ENCODE data around the gene MZT2B.
A peak's percentile ranks its signal among the peaks of the same experiment; 100 is the strongest.
"Not testable (repeated sequence)": the region's sequence is repeated elsewhere in the genome, so short reads cannot be mapped to it uniquely, and the experiment has no call there.

MZT2B gene

DNA sequence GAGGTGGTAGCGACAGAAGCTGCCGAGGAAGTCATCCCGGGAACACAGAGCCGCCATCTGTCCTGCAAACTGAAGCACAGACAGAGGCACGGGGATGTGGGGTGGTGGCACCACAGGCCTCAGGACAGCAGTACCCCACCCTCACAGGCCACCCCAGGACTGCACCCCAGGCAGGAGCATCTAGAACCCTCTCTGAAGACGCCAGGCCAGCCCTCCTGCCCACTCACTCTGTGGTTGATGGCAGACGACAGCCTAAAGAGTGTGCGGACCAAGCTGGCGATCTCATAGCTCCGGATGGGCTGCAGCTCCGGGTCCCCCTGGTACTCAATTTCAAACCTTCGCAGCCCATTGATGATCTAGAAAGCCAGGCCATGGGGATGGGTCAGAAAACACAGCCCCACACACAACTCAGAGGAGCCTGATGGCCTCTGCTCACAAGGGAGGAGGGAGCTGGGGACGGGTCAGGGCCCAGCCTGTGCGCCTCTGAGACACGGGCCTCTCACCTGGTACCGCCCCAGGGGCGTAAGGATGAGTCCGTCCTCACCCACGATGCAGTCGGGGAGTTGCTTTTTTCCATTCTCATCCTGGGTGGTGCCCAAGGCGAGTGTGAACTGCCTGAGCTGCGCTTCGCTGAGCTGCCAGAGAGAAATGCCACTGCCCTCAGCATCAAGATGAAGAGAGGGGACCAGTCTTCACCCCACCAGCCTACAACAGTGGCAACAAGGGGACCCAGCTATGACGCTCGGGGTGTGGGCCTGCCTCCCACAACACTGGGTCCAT, 29.1 kb upstream of the MZT2B start:
- no peak for DNase-seq

DNA sequence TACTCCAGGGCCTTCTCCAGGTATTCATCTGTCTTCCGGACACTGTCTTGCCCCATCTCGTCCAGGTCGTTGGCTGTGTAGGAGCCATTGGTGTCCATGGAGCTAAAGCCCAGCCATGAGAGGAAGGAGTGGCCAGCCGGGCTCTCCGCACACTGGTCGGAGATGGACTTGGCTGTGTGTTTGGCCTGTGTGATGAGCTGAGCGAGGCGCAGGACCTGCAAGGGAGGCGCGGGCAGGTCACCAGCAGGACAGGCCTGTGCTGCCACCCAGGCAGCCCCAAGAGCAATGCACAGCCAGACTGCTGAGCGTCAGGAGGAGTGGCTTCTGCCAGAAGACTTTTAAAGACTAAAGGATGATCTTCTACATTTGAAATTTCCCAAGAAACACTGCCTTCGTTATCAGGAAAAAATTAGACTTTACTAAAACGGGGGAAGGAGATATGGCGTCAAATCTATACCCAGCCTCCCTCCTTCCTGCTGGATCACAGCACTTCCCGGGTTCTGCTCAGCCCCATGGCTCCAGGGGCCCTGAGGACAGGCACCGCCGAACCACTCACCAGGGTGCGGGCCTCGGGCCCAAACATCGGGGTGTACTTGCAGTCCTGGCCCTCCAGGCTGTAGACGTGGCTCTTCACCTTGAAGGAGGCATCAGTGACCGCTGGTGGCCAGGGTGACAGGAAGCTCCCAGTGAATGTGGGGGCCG, 28.2 kb upstream of the MZT2B start:
- DNase-seq = not testable (repeated sequence)

DNA sequence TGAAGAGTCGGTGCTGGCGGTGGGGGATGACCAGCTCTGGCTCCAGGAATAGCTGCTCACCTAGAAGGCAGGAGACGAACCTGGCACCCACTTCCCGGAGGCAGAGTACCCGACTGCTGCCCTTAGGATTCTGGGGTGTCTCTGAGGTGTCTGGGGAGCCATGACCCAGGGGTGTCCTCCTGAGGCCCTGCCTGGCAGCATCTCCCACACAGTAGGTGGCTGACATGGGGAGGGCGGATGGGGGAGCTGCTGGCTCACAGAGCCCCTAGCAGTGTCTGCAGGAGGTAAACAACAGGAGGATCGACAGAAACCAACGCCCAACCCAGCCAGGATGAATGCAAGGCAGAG, 27.7 kb upstream of the MZT2B start:
- not testable (repeated sequence) for DNase-seq

DNA sequence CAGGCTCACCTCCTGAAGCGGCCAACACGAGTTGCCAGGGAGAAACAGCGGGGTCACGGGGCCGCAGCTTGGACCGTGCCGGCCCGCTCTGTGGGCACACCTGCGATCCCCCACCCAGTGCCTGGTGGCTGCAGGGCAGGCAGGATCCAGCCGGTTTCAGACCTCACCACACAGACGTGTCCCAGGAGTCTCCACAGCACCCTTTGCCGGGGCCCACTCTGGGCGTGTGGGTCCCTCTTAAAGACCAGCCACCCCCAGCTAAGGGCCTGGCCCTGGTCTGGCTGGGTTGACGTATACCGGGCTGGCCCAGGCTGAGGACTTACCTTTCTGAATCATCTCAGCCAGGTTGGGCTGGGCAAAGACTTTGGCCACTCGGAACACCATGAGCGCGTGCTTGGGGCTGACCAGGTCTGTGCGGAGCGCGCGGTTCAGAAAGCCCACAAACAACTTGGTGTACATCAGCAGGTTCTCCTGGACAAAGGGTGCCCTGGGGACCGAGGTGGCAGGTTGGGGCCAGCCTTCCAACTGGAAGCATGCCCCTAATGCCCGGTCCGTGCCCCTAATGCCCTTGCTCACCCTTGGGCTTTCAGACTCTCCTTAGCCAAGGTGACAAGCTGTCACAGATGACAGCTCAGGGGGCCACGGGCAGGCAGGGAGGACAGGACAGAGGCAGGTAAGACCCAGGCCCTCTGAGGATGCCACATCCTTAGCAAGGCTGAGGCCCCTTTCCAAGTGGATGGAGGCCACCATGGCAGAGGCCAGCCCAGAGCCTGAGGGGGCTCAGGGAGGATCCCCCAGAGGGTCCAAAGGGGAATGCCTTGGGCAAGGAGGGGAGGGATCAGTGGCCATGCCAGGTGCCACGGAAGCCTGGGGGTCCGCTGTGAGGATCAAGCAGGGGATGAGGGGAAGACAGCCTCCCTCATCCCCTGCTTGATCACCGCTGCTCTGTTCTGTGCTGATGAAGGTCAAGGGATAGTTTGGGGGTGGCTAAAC, 27.0 kb upstream of the MZT2B start:
- DNase-seq = no peak

DNA sequence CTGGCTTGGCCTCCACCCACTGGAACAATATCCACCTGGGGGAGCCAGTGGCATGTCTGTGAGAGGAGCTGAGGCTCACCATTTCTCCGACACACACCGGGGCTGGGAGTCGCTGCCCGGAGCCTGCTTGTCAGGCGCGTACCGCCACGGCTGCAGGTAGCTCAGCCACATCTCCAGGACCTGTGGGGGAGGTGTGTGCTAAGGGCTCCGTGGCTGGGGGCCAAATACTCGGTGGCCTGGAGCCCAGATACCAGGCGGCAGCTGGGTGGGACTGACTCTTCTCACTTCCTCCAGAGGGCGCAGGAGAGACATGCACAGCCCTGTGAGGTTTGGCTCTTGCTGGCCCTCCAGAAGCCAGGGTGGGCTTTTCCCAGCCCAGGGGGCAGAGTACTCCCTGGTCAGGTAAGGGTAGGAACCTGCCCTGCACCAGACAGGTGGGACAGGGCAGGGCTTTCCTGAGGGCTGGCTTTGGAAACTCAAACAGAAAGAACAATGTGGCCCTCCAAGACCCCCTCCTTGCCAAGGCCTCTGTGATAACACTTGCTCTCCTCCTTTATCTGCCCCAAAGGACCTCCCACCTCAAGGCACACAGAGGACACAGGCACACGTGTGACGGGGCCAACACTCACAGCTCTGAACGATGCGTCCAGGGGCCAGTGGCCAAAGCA, 26.0 kb upstream of the MZT2B start:
- DNase-seq = not testable (repeated sequence)

GRCh38 chr2:130156624-130157004, 25.4 kb upstream of the MZT2B start:
- no peak for DNase-seq

DNA sequence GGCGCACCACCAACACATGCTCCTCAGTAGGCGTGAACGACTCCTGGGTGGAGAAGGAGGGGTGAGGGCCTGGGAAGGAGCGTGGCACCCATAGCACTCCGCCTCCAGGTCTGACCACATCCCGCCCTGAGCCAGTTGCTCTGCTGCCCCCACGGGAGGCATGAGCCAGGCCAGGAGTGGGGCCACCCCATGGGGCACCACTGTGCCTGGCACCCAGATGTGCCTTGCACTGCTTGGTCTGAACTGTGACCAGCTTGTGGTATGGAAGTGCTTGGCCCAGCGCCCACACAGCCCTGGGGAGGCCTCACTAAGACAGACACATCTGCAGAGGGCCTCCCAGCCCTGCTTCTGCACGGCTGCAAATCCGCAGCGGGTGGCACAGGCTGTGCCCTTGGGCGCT, 24.7 kb upstream of the MZT2B start:
- peak; percentile 25 for DNase-seq

DNA sequence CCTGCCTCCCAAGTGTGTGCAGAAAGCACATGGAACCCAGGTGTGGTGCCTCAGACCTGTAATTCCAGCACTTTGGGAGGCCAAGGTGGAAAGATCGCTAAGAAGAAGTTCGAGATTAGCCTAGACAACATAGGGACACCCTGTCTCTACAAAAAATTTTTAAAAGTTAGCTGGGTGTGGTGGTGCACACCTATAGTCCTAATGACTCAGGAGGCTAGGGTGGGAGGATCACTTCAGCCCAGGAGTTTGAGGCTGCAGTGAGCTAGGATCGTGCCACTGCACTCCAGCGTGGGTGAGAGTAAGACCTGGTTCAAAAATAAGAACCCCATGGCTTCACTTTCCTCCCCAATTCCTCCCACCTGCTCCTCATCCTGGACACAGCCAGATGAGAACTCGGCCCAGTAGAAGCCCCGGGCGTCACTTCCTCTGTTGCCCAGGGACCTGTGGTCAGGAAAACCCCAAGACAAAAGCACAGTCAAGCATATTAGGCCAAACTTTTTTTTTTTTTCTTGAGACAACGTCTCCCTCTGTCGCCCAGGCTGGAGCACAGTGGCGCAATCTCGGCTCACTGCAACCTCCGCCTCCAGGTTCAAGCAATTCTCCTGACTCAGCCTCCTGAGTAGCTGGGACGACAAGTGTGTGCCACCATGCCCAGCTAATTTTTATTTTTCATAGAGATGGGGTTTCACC, 24.1 kb upstream of the MZT2B start:
- peak; percentile 68 for DNase-seq

- DNase-seq = no peak
Observed at GRCh38 chr2:130158631-130159030, 23.4 kb upstream of the MZT2B start.

DNA sequence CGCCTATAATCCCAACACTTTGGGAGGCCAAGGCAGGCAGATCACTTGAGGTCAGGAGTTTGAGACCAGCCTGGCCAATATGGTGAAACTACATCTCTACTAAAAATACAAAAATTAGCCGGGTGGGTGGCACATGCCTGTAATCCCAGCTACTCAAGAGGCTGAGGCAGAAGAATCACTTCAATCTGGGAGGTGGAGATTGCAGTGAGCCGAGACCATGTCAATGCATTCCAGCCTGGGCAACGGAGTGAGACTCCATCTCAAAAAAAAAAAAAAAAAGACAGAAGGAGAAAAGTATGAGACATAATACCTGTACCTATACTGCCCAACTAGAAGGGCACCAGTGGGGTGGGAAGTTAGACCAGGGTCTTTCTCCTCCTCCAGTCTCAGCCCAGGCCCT, 22.7 kb upstream of the MZT2B start:
- not testable (repeated sequence) for DNase-seq

DNA sequence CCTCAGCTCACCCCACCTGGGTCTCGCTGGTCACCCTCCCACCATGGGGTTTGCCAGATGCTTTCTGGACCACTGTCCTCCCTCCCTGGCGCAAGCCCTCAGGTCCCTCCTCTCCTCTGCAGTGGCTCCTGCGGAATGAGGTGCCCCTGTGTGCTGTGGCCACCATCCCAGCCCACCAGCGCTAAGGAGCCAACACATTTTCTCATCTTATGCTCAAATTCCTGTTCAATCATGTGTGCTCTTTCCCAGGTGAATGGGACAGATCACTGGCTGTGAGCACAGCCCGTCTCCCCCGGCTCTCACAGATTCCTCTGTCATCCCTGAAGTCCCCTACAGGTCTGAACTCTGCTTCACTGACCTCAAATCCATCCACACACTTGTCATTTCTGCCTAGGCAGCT, 21.9 kb upstream of the MZT2B start:
- no peak for DNase-seq

DNA sequence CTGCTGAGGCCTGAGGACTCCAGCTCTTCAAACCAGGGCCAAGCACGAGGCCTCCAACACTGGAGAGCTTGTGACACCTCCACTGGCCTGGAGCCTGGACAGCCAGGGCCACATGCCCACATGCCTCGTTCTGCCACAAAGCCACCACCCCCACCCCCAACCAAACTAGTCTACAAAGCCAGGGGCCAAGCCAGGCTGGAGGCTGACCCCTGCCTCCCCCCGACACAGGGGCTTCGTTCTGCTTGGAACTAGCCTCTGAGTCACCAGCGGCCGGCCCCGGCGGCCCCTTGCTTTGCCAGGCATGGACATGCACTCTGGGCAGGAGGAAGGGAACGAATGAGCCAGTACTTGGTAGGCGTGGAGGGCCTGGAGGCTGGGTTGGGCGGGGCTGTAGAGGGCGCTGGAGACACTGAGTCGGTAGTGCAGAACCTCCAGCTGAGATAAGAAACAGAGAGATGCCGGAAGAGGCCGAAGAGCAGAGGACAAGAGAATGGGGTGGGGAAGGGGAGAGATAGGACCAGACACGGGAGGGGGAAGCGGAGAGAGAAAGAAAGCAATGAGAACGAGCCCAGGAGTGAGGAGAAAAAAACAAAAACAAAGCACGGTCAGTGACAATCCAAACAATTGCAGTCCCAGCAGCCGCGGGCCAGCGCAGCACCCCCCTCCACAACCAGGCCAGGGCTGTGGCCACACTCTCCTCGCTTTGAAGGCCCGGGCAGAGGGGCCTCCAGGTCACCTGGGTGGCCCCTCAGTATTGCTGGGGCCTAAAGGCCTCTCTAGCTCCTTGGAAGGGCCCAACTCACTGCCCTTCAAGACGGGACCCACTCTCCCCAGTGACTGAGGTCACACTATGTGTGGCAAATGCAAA, 21.0 kb upstream of the MZT2B start:
- not testable (repeated sequence) for DNase-seq

GRCh38 chr2:130162486-130162885, 19.6 kb upstream of the MZT2B start:
- not testable (repeated sequence) for DNase-seq

DNA sequence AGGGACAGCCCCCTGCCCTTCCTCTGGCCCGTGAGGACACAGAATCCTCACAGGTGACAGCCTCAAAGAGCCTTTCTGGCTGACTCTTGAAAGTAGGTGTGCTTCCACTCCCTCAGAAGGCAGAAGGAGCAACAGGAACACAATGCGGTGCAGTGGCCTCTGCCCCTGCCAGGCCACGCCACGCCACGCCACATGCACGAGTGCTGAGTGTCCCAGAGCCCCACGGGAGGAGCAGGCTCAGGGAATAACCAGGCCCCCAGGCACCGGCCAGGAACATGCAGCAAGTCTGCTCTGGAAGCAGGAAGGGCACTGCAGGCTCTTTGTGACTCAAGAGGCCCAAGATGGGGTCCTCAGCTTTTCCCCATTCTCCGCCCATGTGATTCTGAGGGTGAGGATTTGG, 19.1 kb upstream of the MZT2B start:
- DNase-seq = no peak

DNA sequence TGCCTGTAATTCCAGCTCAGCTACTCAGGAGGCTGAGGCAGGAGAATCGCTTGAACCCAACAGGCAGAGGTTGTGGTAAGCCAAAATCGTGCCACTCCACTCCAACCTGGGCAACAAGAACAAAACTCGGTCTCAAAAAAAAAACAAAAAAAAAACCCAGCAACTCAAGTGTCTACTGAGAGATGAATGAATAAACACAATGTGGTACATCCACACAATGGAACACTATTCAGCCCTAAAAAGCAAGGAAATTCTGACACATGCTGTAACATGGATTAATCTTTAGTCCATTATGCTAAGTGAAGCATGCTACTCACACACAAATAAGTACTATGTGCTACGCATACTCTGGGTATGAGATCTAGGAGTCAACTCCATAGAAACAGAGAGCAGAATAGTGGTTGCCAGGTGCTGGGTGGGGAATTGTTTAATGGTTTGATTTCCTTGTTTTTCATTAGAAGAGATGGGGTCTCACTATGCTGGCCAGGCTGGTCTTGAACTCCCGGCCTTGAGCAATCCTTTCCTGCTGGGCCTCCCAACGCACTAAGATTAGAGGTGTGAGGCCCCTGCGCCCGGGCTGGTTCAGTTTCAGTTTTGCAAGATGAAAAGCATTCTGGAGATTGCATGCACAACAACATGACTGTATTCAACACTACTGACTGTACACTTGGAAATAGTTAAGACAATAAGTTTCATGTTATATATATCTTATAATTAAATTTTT, 16.6 kb upstream of the MZT2B start:
- no peak for DNase-seq

DNA sequence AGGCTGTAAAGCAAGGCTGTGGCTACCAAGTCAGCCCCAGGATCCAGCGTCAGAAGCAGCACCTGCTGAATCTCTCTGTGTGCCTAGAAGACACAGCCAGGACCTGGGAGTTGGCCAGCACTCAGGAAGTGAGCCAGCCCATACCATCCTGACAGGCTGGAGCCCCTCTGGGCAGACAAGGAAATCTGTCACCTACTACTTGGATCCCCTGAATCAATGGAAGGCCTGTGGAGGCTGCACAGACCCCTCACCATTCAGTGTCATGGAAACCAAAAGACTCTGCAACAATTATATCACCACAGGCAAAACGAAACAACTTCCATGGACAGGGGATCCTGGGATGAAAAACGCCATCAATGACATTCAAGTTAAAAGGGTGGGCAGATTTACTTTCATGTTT, 15.5 kb upstream of the MZT2B start:
- DNase-seq = not testable (repeated sequence)

- not testable (repeated sequence) for DNase-seq
Observed at GRCh38 chr2:130169163-130169562, 12.9 kb upstream of the MZT2B start.

- no peak for DNase-seq
Observed at GRCh38 chr2:130169896-130170295, 12.2 kb upstream of the MZT2B start.

DNA sequence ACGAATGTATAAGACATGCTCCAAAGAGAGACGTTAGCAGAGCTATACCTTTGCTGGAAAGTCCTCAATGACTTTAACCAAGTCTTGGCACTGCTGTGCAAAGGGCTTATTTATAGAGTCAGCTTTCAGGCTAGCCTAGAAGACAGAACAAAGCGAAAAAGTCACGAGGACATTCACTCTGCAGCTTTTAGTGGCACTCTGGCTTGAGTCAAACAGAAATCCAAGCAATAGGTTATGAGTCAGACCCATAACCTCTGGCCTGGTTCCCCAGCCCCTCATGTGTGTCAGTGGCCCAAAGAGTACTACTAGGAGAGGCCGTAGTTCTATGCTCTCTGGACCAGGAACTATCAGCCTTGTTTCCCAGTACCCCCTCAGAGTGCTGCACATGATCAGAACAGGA, 7.2 kb upstream of the MZT2B start:
- DNase-seq = not testable (repeated sequence)

All from CD4-positive, alpha-beta T cell treated with Interleukin-15 for 1 hour (primary cell).